Upper lobe of right lung (tissue), 1 donor: ENCODE data around the gene TEX51. TPM values are rescaled to one million over a fixed set of nuclear protein-coding genes. Genes with fewer than 3 reads are reported as not detected.

ENCODE experiments used
- ATAC-seq: fragments of 200-7000 bp; cut with Tn5 transposase; one replicate; pipeline ENCODE4 v1.9.1; 2020; ENCODE audit warnings: mild to moderate bottlenecking, moderate library complexity
- DNase-seq: peaks from one replicate; pipeline ENCODE4 v3.0.0-alpha.2; 2020
- H3K27ac ChIP-seq: fragments of 200-600 bp; one replicate; pipeline ENCODE4 v1.8.0; 2022
- H3K27me3 ChIP-seq: fragments of 200-600 bp; one replicate; pipeline ENCODE4 v1.8.0; 2022; ENCODE audit warnings: mild to moderate bottlenecking
- H3K36me3 ChIP-seq: fragments of 200-600 bp; one replicate; pipeline ENCODE4 v1.8.0; 2022
- H3K4me1 ChIP-seq: fragments of 200-600 bp; one replicate; pipeline ENCODE4 v1.8.0; 2022
- H3K4me3 ChIP-seq: fragments of 200-600 bp; one replicate; pipeline ENCODE4 v1.8.0; 2022; ENCODE audit warnings: mild to moderate bottlenecking
- H3K9me3 ChIP-seq: fragments of 200-600 bp; one replicate; pipeline ENCODE4 v1.8.0; 2022
- intact Hi-C: fragments of 100-400 bp; cut with DNase I; formaldehyde crosslinking; loops from one replicate; pipeline ENCODE4 v1.11.0; 2022
- total RNA-seq: library from RNA; stranded (reverse); fragmentation: NEBNext Ultra II Directional; extraction: Animal tissue kit (Norgen Biotek cat#: 25700); gene quantifications from one replicate; pipeline ENCODE4 v1.2.1, GENCODE V29; 2021
- TF ChIP-seq, protein P1 (sequence below): fragments of 200-600 bp; IDR thresholded peaks from one replicate; pipeline ENCODE4 v1.8.0; 2022; ENCODE audit warnings: antibody characterized with exemption
- donor health status: DM: no; HTN: yes; CAD: no; lungs with severe emphysema.

Gene TEX51
- total RNA-seq, 1 donor from 2014 or later: not detected

DNA sequence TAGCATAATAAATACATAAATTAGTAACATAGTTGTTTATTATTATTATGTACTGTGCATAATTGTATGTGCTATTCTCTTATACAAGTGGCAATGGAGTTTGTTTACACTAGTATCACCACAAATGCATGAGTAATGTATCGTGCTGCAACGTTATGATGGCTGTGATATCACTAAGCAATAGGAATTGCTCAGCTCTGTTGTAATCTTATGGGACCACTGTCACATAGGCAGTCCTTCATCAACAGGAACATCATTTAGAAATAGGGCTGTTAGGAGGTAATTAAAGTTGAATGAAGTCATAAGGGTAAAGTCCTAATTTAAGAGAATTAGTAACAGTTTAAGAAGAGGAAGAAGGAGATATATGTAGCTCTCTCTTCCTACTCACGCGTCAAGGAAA lies 33.8 kb downstream of the TEX51 start:
- Histone ChIP-seq H3K4me3 (no peak overlapping the region), H3K27me3 (peaks cover 6% of the 10 kb centered on the region), H3K4me1 (no peaks in the 10 kb centered on the region), H3K27ac (no peak overlapping the region), H3K36me3 (no peaks in the 10 kb centered on the region), H3K9me3 (no peaks in the 10 kb centered on the region)
- ATAC-seq: no peak
- DNase-seq: no peak
- TF ChIP-seq, protein P1, sequence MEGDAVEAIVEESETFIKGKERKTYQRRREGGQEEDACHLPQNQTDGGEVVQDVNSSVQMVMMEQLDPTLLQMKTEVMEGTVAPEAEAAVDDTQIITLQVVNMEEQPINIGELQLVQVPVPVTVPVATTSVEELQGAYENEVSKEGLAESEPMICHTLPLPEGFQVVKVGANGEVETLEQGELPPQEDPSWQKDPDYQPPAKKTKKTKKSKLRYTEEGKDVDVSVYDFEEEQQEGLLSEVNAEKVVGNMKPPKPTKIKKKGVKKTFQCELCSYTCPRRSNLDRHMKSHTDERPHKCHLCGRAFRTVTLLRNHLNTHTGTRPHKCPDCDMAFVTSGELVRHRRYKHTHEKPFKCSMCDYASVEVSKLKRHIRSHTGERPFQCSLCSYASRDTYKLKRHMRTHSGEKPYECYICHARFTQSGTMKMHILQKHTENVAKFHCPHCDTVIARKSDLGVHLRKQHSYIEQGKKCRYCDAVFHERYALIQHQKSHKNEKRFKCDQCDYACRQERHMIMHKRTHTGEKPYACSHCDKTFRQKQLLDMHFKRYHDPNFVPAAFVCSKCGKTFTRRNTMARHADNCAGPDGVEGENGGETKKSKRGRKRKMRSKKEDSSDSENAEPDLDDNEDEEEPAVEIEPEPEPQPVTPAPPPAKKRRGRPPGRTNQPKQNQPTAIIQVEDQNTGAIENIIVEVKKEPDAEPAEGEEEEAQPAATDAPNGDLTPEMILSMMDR: no peak
- intact Hi-C loops: no loop called here

DNA sequence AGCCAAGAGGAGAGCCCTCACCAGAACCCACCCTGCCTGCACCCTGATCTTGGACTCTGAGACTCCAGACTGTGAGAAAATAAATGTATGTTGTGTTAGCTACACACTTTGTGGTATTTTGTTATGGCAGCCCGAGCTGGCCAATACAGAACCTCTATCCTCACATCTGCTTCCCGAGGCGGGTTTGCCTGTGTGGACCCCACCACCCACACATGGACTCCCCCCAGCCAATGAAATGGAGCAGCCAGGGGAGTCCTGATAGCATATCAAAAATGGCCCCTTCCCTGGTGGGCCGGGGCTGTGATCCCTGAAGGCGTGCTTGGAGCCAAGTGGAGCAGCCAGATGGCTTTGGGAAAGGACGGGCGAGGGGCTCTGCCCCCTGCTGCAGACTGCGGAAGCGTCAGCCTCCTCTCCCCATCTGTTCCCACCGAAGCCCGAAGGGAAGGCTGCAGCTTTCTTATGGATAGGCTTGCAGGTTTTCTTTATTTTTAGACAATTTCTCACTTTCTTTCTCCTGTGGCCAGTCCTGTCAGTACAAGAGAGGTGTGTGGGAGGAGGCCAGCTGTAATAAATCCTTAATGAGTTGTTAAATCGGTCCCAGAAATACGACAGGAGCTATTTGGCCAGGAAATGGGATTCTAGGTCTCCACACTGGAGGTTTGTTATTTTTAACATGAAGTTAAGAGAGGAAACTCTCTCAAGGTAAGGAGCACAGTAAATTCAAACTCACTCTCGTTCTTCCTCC lies 34.4 kb downstream of the TEX51 start:
- no peak for ATAC-seq
- no peak overlapping the region for H3K4me3 ChIP-seq
- H3K27ac ChIP-seq: no peak overlapping the region
- H3K27me3 ChIP-seq: peaks cover 6% of the 10 kb centered on the region
- H3K9me3 ChIP-seq: no peaks in the 10 kb centered on the region
- H3K4me1 ChIP-seq: no peaks in the 10 kb centered on the region
- no peaks in the 10 kb centered on the region for H3K36me3 ChIP-seq
- intact Hi-C loops: no loop called here
- TF ChIP-seq, protein P1: no peak
- DNase-seq: no peak

DNA sequence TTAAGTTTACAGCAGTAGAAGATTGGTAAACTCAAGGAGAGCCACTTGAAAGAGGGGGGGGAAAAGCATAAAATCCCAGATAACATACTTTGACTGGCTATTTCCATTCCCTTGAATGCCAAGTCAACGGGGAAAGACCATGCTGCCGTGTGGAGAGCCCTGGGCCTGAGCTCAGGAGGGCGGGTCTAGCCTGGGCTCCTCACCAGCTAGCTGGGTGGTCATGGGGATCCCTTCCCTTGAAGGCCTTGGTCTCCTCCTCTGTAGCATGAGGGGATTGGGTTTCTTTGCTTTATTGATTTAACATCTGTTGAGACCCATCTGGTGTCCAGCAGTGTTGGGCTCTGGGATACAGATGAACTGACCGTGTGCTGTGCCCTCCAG lies 35.0 kb downstream of the TEX51 start:
- no peak overlapping the region for H3K27ac ChIP-seq
- no peaks in the 10 kb centered on the region for H3K4me1 ChIP-seq
- H3K4me3 ChIP-seq: no peak overlapping the region
- H3K36me3 ChIP-seq: no peaks in the 10 kb centered on the region
- H3K9me3 ChIP-seq: no peaks in the 10 kb centered on the region
- DNase-seq (no peak), ATAC-seq (no peak)
- peaks cover 6% of the 10 kb centered on the region for H3K27me3 ChIP-seq
- intact Hi-C loops: no loop called here
- TF ChIP-seq, protein P1: no peak

DNA sequence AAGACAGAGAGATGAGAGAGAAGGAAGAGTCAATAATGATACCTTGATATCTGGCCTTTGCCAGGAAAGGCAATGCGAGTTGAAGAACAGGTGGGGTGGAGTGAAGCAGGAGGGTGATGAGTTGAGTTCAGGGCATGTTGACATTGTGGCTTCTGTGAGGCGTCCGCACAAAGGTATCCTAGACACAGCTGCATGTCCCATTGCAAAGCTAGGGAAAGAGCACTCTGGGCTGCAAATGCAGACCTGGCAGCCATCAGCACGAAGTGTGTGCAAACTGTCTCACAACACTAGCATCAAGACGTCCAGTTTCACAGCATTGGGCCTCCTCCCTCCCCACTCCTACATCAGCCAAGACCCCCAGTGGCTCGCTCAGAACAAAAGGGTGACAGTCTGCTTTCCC lies 36.1 kb downstream of the TEX51 start:
- DNase-seq: no peak
- Histone ChIP-seq H3K9me3 (no peaks in the 10 kb centered on the region), H3K36me3 (no peaks in the 10 kb centered on the region), H3K4me1 (no peaks in the 10 kb centered on the region), H3K4me3 (no peak overlapping the region), H3K27ac (no peak overlapping the region), H3K27me3 (peaks cover 6% of the 10 kb centered on the region)
- intact Hi-C loops: no loop called here
- ATAC-seq: no peak
- TF ChIP-seq, protein P1: no peak

DNA sequence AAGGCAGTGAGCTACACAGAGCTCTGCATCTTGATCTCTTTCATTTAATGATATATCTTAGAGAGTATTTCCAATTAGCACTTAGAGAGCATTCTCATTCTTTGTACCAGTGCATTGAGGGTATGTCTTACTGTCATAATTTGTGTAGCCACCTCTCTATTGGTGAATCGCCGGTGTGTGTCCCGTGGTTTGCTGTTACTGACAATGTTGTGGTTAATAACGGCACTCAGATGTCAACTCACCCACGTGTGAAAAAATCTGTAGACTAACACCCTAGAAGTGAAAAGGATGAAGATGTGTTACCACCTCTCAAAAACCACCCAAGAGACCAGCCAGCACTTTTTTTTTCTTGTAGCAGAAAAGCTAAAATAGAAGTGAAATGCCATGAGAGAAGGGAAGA lies 37.1 kb downstream of the TEX51 start:
- H3K4me1 ChIP-seq: no peaks in the 10 kb centered on the region
- no peaks in the 10 kb centered on the region for H3K9me3 ChIP-seq
- H3K27me3 ChIP-seq: peaks cover 6% of the 10 kb centered on the region
- intact Hi-C loops: no loop called here
- ATAC-seq: no peak
- no peak for DNase-seq
- H3K27ac ChIP-seq: no peak overlapping the region
- TF ChIP-seq, protein P1: no peak
- no peaks in the 10 kb centered on the region for H3K36me3 ChIP-seq
- no peak overlapping the region for H3K4me3 ChIP-seq
